ENCODE measurements around the gene DDIT3. TPM values are rescaled to one million over a fixed set of nuclear protein-coding genes. Genes with fewer than 3 reads are reported as not detected.

The DDIT3 gene
- total and polyA plus RNA-seq, 10 donors: 18.0 to 43.9 (median 23.0) TPM

- intact Hi-C loops (cut with DNase I; ENCODE audit: low total_unique reads): no loop called here
- H3K27ac ChIP-seq: no peak overlapping the region
- H3K36me3 ChIP-seq: peaks cover 0 to 100% (median 85%) of the 10 kb centered on the region in 6 donors
- 82 to 100% (median 92%) methylated on average over 1 of the region's 1 CpG for WGBS, 5 donors
- H3K4me3 ChIP-seq: no peak overlapping the region
- peaks cover 0 to 6% (median 0%) of the 10 kb centered on the region in 6 donors for H3K4me1 ChIP-seq
- DNase-seq: no peak
- TF ChIP-seq POLR2A (IDR thresholded peaks at IDR 0.05): no peak
- TF ChIP-seq CTCF (IDR thresholded peaks at IDR 0.05 in 8 of 11, conservative IDR thresholded peaks at IDR 0.05 in 3 of 11): no peak
- TF ChIP-seq POLR2AphosphoS5 (IDR thresholded peaks at IDR 0.05): peak in 1 of 3 donors; percentile 6
- no peaks in the 10 kb centered on the region for H3K9me3 ChIP-seq
- H3K27me3 ChIP-seq (replicated peaks in 1 of 7): no peaks in the 10 kb centered on the region
Measured at GRCh38 chr12:57531836-57532235, 11.5 kb upstream of the DDIT3 start.

DNA sequence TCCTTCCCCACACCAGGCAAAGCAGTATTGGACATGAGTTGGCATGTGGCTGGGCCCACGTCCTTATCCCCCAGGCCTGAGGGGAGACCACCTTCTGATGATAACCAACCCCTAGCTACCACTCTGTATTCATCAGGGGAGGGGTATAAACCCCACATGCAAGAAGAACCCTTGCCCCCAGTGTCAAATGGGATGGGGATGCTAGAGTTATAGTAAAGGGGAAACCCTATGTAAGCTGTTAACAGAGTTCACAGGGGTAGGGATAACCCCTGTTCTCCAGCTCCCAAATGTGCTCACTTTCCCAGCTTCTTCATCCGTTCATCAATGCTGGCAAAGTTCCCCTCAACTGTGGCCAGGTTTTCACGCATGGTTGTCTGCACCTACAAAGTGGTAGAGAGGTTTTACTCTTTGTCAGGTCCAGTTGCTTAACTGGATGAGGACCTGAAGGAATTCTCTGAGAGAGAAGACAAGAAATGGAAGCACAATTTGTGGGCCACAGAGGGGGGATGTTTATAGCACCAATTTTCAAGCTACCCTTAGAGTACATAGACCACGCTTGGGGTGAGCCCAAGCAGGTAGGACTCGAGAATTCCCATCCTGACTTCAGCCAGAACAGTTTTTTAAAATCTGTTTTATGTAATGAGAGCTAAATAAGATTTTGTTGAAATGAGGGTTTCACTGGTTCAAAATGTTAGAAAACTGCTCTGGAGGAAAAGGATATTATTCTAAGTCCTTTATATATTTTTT lies 10.3 kb upstream of the DDIT3 start:
- TF ChIP-seq POLR2AphosphoS5 (IDR thresholded peaks at IDR 0.05): peak in 1 of 3 donors; percentile 30
- TF ChIP-seq CTCF (IDR thresholded peaks at IDR 0.05 in 8 of 11, conservative IDR thresholded peaks at IDR 0.05 in 3 of 11): no peak
- no peak for TF ChIP-seq POLR2A (IDR thresholded peaks at IDR 0.05)
- WGBS, 5 donors: 80 to 95% (median 88%) methylated on average over 5 of the region's 5 CpGs
- peaks cover 0 to 100% (median 95%) of the 10 kb centered on the region in 6 donors for H3K36me3 ChIP-seq

GRCh38 chr12:57529831-57530230 lies 9.5 kb upstream of the DDIT3 start:
- Histone ChIP-seq H3K4me3 (no peak overlapping the region), H3K27ac (peak overlapping the region in 1 of 8 donors; percentile 27), H3K4me1 (peaks cover 1 to 26% (median 10%) of the 10 kb centered on the region in 6 donors), H3K36me3 (peaks cover 0 to 100% (median 98%) of the 10 kb centered on the region in 6 donors), H3K27me3 (replicated peaks in 1 of 7) (no peaks in the 10 kb centered on the region), H3K9me3 (no peaks in the 10 kb centered on the region)
- DNase-seq: no peak
- TF ChIP-seq CTCF (IDR thresholded peaks at IDR 0.05 in 8 of 11, conservative IDR thresholded peaks at IDR 0.05 in 3 of 11): no peak
- TF ChIP-seq POLR2A (IDR thresholded peaks at IDR 0.05): no peak
- no peak for TF ChIP-seq POLR2AphosphoS5 (IDR thresholded peaks at IDR 0.05)
- 69 to 89% (median 75%) methylated on average over 6 of the region's 6 CpGs for WGBS, 5 donors
- intact Hi-C loops (cut with DNase I; ENCODE audit: low total_unique reads): no loop called here

More for the DNA sequence above, 10.3 kb upstream of the DDIT3 start:
- no peaks in the 10 kb centered on the region for H3K9me3 ChIP-seq
- intact Hi-C loops (cut with DNase I; ENCODE audit: low total_unique reads): no loop called here
- H3K4me1 ChIP-seq: peaks cover 0 to 19% (median 3%) of the 10 kb centered on the region in 6 donors
- H3K27ac ChIP-seq: peak overlapping the region in 1 of 8 donors; percentile 27
- no peaks in the 10 kb centered on the region for H3K27me3 ChIP-seq (replicated peaks in 1 of 7)
- DNase-seq: no peak
- no peak overlapping the region for H3K4me3 ChIP-seq

DNA sequence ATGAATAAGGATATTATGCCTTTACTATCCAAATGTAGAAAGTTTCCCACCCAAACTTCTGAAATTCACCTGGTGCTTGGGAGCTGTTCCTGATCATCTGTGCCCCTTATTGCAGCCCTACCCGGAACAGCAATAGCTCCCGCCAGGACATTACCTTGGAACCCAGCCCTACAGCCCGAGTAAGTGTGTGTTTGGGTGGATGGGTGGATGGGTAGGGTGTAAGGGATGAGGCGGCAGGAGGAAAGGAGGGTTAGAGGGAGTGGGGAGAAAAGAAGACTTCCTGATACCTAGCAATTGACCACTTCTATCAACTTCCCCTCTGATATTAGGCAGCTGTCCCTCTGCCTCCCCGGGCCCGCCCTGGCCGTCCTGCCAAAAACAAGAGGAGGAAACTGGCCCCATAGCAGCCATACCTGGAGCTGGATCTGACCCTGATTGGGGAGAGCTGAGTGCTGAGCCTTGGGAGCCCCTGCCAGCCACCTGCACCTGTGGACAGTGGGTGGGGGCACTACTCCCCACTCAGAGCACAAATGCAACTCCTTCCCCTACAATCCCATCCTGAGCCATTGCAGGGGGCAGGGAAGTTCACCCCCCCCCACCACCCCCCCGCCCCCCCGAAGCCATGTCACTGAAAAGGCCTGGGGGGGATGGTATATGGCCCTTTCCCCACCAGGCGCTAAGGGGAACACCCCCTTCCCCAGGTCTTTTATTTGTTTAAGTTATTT lies 8.7 kb upstream of the DDIT3 start:
- H3K27ac ChIP-seq: peak overlapping the region in 1 of 8 donors; percentile 3
- H3K9me3 ChIP-seq: no peaks in the 10 kb centered on the region
- no peak overlapping the region for H3K4me3 ChIP-seq
- no peak for DNase-seq
- peaks cover 0 to 100% (median 98%) of the 10 kb centered on the region in 6 donors for H3K36me3 ChIP-seq
- intact Hi-C loops (cut with DNase I; ENCODE audit: low total_unique reads): no loop called here
- H3K4me1 ChIP-seq: peaks cover 10 to 35% (median 18%) of the 10 kb centered on the region in 6 donors
- no peaks in the 10 kb centered on the region for H3K27me3 ChIP-seq (replicated peaks in 1 of 7)
- TF ChIP-seq POLR2AphosphoS5 (IDR thresholded peaks at IDR 0.05): peak in 2 of 3 donors; percentile 14 to 38
- TF ChIP-seq POLR2A (IDR thresholded peaks at IDR 0.05): no peak
- WGBS, 5 donors: 78 to 93% (median 83%) methylated on average over 9 to 10 of the region's 10 CpGs

Data from spleen (tissue), 11 donors.